Common myeloid progenitor, CD34-positive (primary cell): Measurements from ENCODE around the gene ARHGAP4.

ENCODE experiments used
- CTCF ChIA-PET: fragments of 350-600 bp; sonication (Branson Sonifier 250); formaldehyde crosslinking; loops from one replicate; lab custom pipeline; 2021; ENCODE audit warnings: antibody characterized with exemption; lab: Charles Lee
- POLR2A ChIA-PET: fragments of 350-600 bp; sonication (Branson Sonifier 250); formaldehyde crosslinking; loops from one replicate; lab custom pipeline; 2021; ENCODE audit warnings: antibody characterized with exemption; lab: Charles Lee
- DNase-seq, 3 donors: peaks; one replicate each; pipeline versions ENCODE4 v3.0.0 to v3.0.0-alpha.2; 2013
- H3K27ac ChIP-seq, 2 experiments: 1 replicate in 1 of 2; 2 replicates in 1 of 2; pipeline ENCODE4 v1.7.0; 2013; ENCODE audit warnings: inconsistent platforms in 2 of 2, low read length in 2 of 2, mild to moderate bottlenecking in 2 of 2, low read depth in 1 of 2, moderate library complexity in 1 of 2; ENCODE audit not compliant: severe bottlenecking in 2 of 2, insufficient read depth in 1 of 2, poor library complexity in 1 of 2
- H3K27me3 ChIP-seq, 5 experiments: replicated peaks in 2 of 5; 1 replicate in 3 of 5; 2 replicates in 2 of 5; pipeline versions ENCODE4 v1.6.1 to v1.7.0; 2013; ENCODE audit warnings: low read length in 4 of 5, mild to moderate bottlenecking in 2 of 5, moderate library complexity in 2 of 5, inconsistent platforms in 1 of 5; ENCODE audit not compliant: insufficient read depth in 5 of 5, control insufficient read depth in 4 of 5
- H3K36me3 ChIP-seq, 4 experiments: 1 replicate in 2 of 4; 2 replicates in 2 of 4; pipeline versions ENCODE4 v1.6.1 to v1.7.0; 2013; ENCODE audit warnings: low read length in 3 of 4, control low read depth in 1 of 4, mild to moderate bottlenecking in 1 of 4; ENCODE audit not compliant: control insufficient read depth in 4 of 4, insufficient read depth in 4 of 4
- H3K4me1 ChIP-seq, 4 experiments: 1 replicate in 3 of 4; 2 replicates in 1 of 4; pipeline versions ENCODE4 v1.6.1 to v1.7.1; 2013; ENCODE audit warnings: low read length in 3 of 4, mild to moderate bottlenecking in 3 of 4, control low read depth in 1 of 4, inconsistent platforms in 1 of 4, moderate library complexity in 1 of 4; ENCODE audit not compliant: control insufficient read depth in 4 of 4, insufficient read depth in 4 of 4; ENCODE audit errors: control extremely low read depth in 1 of 4
- H3K4me3 ChIP-seq, 7 experiments: 1 replicate in 4 of 7; 2 replicates in 3 of 7; pipeline versions ENCODE4 v1.5.1 to v1.7.0; 2013; ENCODE audit warnings: mild to moderate bottlenecking in 7 of 7, low read length in 6 of 7, moderate library complexity in 6 of 7, inconsistent platforms in 2 of 7, low read depth in 2 of 7, control low read depth in 1 of 7; ENCODE audit not compliant: insufficient read depth in 4 of 7, control insufficient read depth in 1 of 7; ENCODE audit errors: extremely low read depth in 1 of 7
- H3K9me3 ChIP-seq, 5 experiments: 1 replicate in 4 of 5; 2 replicates in 1 of 5; pipeline versions ENCODE4 v1.6.1 to v1.7.1; 2013; ENCODE audit warnings: low read length in 4 of 5, mild to moderate bottlenecking in 2 of 5, inconsistent platforms in 1 of 5, low read depth in 1 of 5, moderate library complexity in 1 of 5; ENCODE audit not compliant: control insufficient read depth in 4 of 5, insufficient read depth in 2 of 5; ENCODE audit errors: control extremely low read depth in 1 of 5
- WGBS: methylation state at CpG from one replicate; pipeline ENCODE4 v1.1.5; 2013; ENCODE audit not compliant: insufficient coverage; 5-methylcytosine and 5-hydroxymethylcytosine counted together

ARHGAP4 gene

GRCh38 chrX:153909024-153909979 lies 16.8 kb downstream of the ARHGAP4 start:
- ChIA-PET CTCF (interaction anchor here (1.1 to 1.8 kb wide), 2 partner anchors 16 to 38 kb away, joined by 3 to 4 read pairs; no protein-coding TSS in a partner anchor), POLR2A (no interaction called here)
- no peak for DNase-seq
- peaks cover 0 to 52% (median 32%) of the 10 kb centered on the region in 4 experiments for H3K36me3 ChIP-seq
- WGBS = 91% methylated on average over 29 of the region's 37 CpGs
- H3K27me3 ChIP-seq = peaks cover 0 to 15% (median 0%) of the 10 kb centered on the region in 5 experiments
- no peak overlapping the region for H3K27ac ChIP-seq
- H3K4me3 ChIP-seq = no peak overlapping the region
- peaks cover 0 to 14% (median 9%) of the 10 kb centered on the region in 4 experiments for H3K4me1 ChIP-seq
- H3K9me3 ChIP-seq = no peaks in the 10 kb centered on the region

DNA sequence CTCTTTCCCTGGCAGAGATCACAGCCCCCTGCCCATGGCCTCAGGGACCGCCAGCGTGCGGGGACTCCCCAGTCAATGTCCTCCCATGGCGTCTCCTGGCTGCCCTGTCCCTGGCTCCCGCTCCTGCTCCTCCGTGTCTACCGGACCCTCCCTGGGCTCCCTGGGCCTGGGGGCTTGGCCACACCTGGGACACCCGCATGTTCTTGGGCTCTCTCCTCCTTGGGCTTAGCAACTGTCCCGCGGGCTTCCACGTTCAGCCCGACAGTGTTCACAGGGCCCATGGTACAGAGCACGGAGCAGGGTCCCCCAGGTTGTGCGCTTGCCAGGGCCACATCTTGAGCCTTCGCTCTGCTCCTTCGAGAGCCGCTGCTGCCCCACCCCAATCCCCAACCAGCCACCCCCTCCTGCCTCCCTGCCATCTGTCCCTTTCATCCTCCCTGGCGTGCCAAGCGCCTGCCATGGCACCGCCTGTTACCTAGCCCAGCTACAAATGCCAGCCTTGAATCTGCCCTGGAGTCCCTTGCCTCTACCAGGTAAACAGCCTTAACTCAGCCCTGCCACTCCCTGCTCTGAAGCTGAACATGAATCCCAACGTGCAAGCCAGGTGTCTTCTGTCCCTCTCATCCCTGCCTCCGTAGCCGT lies 17.7 kb downstream of the ARHGAP4 start:
- CTCF ChIA-PET = interaction anchor here (1.7 to 1.8 kb wide), 2 partner anchors 17 to 38 kb away, joined by 4 read pairs; no protein-coding TSS in a partner anchor
- POLR2A ChIA-PET = no interaction called here
- H3K4me3 ChIP-seq = no peak overlapping the region

GRCh38 chrX:153907456-153907855 lies 18.6 kb downstream of the ARHGAP4 start:
- Histone ChIP-seq H3K27ac (no peak overlapping the region), H3K27me3 (peaks cover 0 to 13% (median 0%) of the 10 kb centered on the region in 5 experiments), H3K4me1 (peaks cover 0 to 28% (median 25%) of the 10 kb centered on the region in 4 experiments), H3K4me3 (no peak overlapping the region), H3K9me3 (no peaks in the 10 kb centered on the region), H3K36me3 (peaks cover 0 to 36% (median 22%) of the 10 kb centered on the region in 4 experiments)
- ChIA-PET POLR2A (no interaction called here), CTCF (interaction anchor here (1.3 to 2.6 kb wide), 5 partner anchors 10 to 61 kb away, joined by 4 to 11 read pairs (median 5); no protein-coding TSS in a partner anchor)
- 81% methylated on average over 6 of the region's 12 CpGs for WGBS
- DNase-seq = no peak

More for the DNA sequence above, 17.7 kb downstream of the ARHGAP4 start:
- DNase-seq = no peak
- Histone ChIP-seq H3K27ac (no peak overlapping the region), H3K4me1 (peaks cover 0 to 22% (median 18%) of the 10 kb centered on the region in 4 experiments), H3K27me3 (peaks cover 0 to 13% (median 0%) of the 10 kb centered on the region in 5 experiments), H3K36me3 (peaks cover 0 to 44% (median 26%) of the 10 kb centered on the region in 4 experiments), H3K9me3 (no peaks in the 10 kb centered on the region)
- WGBS = 91% methylated on average over 15 of the region's 23 CpGs

- peaks cover 0 to 31% (median 18%) of the 10 kb centered on the region in 4 experiments for H3K36me3 ChIP-seq
- H3K27me3 ChIP-seq = peaks cover 0 to 15% (median 0%) of the 10 kb centered on the region in 5 experiments
- H3K27ac ChIP-seq = no peak overlapping the region
- H3K9me3 ChIP-seq = no peaks in the 10 kb centered on the region
- no peak for DNase-seq
- ChIA-PET POLR2A (no interaction called here), CTCF (interaction anchor here (1.2 to 2.6 kb wide), 8 partner anchors 11 to 140 kb away, joined by 3 to 11 read pairs (median 5); partner anchors contain the start of gene ARHGAP4)
- H3K4me1 ChIP-seq = peaks cover 0 to 39% (median 37%) of the 10 kb centered on the region in 4 experiments
- H3K4me3 ChIP-seq = no peak overlapping the region
- 89% methylated on average over 18 of the region's 27 CpGs for WGBS
Observed at GRCh38 chrX:153906126-153906917, 19.7 kb downstream of the ARHGAP4 start.

- H3K27ac ChIP-seq = no peak overlapping the region
- WGBS = 93% methylated on average over 31 of the region's 32 CpGs
Observed at GRCh38 chrX:153905481-153906095, 20.5 kb downstream of the ARHGAP4 start.

More at GRCh38 chrX:153905481-153906095, 20.5 kb downstream of the ARHGAP4 start:
- H3K36me3 ChIP-seq = peaks cover 0 to 30% (median 16%) of the 10 kb centered on the region in 4 experiments
- no peak for DNase-seq
- H3K27me3 ChIP-seq = peaks cover 0 to 15% (median 0%) of the 10 kb centered on the region in 5 experiments
- CTCF ChIA-PET = interaction anchor here (1.4 to 2.6 kb wide), 4 partner anchors 18 to 63 kb away, joined by 4 to 11 read pairs (median 5); partner anchors contain the start of gene ARHGAP4
- no peak overlapping the region for H3K4me3 ChIP-seq
- POLR2A ChIA-PET = no interaction called here
- H3K9me3 ChIP-seq = no peaks in the 10 kb centered on the region
- H3K4me1 ChIP-seq = peaks cover under 1 to 46% (median 42%) of the 10 kb centered on the region in 4 experiments
